GM21526 (cell line): ENCODE results near the gene TRIM36.
A peak's percentile ranks its signal among the peaks of the same experiment; 100 is the strongest.

ENCODE experiments used
- ATAC-seq: cut with Tn5 transposase; IDR thresholded peaks from one replicate; pipeline ENCODE4 v1.9.1; 2021; ENCODE audit warnings: moderate library complexity; ENCODE audit not compliant: unreplicated experiment, low FRiP score

Gene TRIM36, protein sequence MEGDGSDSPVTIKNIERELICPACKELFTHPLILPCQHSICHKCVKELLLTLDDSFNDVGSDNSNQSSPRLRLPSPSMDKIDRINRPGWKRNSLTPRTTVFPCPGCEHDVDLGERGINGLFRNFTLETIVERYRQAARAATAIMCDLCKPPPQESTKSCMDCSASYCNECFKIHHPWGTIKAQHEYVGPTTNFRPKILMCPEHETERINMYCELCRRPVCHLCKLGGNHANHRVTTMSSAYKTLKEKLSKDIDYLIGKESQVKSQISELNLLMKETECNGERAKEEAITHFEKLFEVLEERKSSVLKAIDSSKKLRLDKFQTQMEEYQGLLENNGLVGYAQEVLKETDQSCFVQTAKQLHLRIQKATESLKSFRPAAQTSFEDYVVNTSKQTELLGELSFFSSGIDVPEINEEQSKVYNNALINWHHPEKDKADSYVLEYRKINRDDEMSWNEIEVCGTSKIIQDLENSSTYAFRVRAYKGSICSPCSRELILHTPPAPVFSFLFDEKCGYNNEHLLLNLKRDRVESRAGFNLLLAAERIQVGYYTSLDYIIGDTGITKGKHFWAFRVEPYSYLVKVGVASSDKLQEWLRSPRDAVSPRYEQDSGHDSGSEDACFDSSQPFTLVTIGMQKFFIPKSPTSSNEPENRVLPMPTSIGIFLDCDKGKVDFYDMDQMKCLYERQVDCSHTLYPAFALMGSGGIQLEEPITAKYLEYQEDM

DNA sequence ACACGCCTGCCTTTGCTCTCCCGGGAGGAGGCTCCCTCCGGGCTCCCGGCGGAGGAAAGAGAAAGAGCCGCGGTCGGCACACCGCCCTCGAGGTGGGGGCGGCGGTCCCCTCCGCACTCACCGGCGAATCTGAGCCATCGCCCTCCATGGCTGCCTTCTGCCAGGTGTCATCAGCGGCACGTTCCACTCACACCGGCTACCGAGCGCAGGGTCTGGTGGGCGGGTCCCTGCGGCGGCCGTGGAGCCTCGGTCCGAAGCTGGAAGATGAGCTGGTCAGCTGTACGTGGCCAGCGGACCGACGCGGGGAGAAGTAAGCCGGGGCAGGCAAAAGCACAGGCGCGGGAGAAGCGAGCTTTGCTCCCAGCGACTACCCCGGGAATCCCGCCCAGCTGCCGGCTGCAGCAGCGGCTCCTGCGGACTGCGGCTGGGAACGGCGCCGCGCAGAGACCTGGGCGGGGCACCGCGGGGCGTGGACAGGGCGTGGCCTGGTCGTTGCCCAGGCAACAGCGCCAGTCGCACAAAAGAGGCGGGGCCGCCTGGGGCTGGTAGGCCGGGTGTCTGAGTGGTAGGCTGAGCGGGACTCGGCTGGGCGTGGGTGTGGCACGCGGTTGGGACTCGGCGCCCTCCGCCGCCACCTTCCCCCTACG, at the start of gene TRIM36:
TSS of gene TRIM36 (minus strand) at position 422 of the 647 bp plus-strand sequence. CDS start at position 148, 274 bp downstream.
- peak; percentile 99 for ATAC-seq

DNA sequence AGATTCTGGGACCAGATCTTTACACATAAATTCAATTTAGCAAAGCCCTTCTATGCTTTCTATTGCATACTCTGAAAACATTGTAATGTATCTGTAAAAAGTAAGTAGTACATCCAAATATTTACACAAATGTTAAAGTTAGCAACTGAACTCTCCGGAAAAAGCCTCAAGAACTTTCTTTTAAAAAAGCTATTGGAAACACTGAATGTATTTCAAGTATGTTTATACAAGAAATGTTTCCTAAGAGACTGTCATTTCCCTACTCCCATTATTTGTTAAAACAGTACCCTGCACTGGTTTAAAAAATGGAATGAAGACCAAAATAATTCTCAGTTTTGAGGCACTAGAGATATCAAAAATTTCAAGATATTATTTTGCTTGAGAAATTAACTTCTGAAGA, 44.8 kb upstream of the TRIM36 start:
- no peak for ATAC-seq

DNA sequence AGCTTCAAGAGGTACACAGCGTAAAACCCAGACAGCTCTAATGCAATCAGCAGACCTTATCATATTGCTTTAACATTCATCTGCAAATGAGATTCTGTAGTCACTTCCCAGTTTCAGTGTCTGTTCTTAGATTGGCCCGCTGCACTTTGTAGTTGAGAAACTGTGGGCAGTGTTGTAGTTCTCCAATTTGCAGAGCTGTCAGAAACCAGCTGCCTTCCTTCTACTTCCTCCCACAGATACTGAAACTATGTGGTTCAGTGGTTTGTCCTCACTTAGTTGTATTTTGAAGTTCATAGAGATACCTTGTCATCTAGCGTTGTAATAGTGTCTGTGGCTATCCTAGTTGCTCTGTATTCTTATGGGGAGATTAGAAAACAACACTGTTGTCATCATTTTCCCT, 39.6 kb upstream of the TRIM36 start:
- peak; percentile 100 for ATAC-seq

DNA sequence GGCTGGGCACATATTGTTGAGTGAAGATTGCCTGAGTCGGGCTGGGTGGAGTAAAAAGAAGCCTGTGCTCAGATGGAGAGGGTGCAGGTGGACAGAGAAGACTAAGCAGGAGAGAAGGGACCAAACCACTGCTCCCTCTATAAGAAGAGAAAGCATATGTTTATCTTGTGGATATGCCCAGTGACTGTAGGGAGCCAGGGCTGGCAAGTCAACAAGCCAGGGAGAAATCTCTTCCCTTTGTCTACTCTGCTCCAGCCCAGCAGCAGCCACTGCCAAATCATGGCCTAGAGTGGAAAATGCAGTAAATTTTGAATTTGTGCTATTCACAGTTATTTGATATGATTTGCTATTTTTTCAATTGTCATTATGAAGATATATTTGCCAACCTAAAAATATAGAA, 33.2 kb upstream of the TRIM36 start:
- ATAC-seq: no peak

DNA sequence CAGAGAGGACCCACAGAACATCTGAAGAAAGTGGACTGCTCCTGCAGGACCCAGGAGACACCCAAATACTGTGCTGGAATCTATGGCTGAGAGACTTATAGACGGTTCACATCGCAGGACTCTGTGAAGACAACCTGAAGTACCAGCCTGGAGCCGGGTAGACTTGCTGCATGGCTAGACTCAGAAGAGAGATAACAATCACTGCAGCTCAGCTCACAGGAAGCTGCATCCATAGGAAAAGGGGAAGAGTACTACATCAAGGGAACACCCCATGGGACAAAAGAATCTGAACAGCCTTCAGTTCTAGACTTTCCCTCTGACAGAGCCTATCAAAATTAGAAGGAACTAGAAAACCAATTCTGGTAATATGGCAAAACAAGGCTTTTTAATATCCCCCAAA, 26.5 kb upstream of the TRIM36 start:
- no peak for ATAC-seq

DNA sequence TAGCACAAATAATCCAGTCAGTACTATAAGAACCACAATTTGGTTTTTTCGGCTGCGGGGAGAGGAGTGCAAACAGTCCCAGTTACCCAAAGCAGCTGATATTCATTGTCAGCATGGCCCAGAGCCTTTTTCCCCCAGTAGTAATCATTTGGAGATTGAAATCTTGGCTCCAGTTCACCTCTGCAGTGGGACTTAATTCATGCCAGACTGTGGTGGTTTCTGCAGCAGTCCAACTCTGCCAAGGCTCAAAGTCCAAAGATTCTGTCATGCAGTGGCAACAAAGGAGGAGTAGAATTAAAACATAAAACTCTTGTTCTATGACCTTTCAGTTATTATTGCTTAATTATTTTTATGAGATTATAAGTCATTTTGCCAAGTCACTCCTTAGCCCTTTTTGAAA, 25.0 kb upstream of the TRIM36 start:
- no peak for ATAC-seq

DNA sequence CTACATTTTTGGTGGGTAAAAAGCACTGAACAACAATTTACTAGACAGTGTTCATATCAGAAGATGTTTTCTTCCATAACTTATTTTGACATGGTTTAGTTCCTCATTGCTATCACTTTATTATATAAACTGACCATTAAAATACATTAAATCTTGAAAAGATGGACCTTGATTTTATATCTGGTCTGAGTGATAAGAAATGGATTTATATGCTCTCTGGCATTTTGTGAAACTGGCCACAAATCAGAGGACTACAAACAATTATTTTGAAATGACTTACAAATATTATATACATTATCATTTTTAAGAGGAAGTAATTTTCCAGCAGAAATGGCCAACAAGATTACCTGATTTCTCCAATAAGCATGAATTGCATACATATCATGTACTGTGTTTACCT, 23.6 kb upstream of the TRIM36 start:
- ATAC-seq: no peak

DNA sequence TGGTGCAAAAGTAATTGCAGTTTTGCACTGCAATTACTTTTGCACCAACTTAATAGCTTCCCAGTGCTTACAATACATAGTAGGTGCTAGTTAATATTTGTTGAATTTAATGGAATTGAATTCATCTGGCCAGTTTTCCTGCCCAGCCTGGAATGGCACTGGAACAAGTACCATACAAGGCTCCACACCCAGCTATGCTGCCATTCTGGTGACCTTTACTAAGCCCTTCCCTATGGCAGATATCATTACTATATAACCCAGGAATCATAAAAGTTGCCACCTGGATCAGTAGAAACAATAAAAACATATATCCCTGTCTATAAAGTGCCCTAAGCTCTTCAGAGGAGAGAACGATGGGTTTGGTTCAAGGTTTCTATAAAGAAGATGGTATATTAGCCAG, 22.4 kb upstream of the TRIM36 start:
- ATAC-seq: no peak

DNA sequence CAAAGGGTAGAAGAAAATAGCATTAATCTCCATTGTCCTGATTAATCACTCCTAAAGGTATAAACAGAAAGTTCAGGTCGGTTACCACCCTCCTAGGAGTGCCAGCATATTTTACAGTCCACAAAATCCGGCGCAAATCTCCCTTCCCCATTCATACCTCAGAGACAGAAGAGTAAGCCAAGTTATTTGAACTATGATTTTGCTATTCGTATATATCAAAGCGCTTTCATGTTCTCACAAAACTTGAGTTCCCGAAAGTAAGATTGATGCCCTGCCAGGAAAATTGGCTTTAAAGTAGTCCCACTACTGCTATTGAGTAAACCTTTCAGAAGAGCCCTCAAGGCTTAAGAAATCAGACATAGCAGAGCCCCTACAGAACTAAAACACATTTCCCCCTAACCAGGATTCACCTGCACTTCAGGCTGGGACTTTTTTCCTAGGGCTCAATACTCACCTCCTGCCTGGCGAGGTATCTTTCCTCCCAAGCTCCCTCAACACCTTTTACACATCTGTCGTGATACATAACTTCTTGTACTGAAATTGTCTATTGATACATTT, 21.8 kb upstream of the TRIM36 start:
- ATAC-seq: no peak

DNA sequence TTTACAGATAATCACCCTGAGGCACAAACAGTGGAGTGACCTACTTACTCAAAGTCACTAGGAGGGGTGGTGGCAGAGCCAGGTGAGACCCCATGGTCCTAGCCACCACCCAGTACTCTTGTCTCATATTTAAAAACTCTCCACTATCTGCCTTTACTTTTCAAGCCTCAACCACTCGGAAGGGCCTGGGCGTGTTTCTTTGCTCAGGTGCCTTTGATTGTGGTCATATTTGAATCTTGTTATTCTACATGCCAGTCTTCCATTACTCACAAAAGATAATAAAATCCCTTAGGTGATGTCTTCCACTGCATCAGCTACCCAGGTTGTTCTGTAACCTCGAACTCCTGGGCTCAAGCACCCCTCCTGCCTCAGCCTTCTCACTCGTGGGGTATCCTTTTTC, 20.7 kb upstream of the TRIM36 start:
- ATAC-seq: no peak

DNA sequence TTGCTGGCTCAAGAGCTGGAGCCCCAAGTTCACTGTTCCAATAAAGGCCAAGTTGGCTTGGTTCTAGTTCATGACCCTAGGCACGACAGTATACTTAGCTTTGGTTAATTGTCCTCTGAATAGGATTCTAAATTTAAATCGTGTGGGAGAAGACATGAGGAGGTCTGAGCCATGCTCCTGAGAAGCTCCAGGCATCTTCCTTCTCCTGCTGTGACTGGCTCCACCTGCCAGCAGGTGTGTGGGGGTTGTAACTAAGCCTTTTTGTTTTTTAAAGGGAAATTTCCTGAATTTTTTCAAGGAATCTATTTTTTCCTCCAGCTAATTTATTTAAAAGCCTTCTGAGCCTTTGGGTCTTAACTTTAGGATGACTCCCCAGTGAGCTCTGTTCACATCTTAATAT, 20.2 kb upstream of the TRIM36 start:
- no peak for ATAC-seq

DNA sequence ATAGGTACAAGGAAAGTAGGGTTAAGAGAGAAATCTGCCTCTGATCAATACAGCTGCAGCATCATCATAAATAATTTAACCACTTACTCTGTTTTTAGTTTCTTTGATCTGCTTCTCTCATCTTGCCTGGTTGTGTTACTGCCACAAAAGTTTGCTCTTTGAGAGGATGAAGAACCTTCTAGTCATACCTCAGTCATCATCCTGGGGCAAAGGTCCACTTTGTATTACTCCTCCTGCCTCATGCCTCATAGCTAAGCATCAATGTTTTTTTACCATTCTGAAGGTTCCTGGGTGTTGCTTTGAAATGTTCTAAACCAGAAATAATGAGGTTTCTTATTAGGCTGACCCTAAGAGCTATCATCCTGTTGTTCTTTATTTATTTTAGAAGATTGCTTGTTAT, 17.1 kb upstream of the TRIM36 start:
- no peak for ATAC-seq

DNA sequence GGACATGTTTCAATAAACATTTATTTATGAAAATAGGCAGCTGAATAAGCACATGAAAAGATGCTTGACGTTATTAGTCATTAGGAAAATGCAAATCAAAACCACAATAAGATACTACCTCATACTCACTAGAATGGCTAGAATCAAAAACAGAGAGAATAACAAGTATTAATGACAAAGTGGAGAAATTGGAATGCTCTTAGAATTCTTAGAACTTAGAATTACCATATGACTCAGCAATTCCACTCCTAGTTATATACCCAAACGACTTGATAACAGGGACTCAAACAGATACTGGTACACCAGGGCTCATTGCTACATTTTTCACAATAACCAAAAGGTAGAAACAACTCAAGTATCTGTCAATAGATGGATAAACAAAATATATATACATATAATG, 15.1 kb upstream of the TRIM36 start:
- no peak for ATAC-seq

DNA sequence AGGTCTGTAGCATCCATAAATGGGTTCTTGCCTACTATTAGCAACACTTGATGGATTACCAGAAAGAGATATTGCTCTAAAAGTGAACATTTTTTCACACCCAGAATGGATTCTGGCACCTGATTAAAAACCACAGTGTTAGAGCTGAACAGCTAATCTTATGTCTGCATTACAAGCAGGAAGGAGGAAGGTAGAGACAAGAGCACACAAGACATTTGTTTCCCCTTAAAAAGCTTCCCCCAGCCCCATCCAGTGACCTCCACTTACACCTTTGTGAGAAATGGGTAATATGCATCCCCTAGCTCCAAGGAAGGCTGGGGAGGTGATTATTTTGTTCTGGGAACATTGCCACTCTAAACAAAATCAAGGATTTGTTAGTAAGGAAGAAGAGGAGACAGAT, 12.0 kb upstream of the TRIM36 start:
- no peak for ATAC-seq

DNA sequence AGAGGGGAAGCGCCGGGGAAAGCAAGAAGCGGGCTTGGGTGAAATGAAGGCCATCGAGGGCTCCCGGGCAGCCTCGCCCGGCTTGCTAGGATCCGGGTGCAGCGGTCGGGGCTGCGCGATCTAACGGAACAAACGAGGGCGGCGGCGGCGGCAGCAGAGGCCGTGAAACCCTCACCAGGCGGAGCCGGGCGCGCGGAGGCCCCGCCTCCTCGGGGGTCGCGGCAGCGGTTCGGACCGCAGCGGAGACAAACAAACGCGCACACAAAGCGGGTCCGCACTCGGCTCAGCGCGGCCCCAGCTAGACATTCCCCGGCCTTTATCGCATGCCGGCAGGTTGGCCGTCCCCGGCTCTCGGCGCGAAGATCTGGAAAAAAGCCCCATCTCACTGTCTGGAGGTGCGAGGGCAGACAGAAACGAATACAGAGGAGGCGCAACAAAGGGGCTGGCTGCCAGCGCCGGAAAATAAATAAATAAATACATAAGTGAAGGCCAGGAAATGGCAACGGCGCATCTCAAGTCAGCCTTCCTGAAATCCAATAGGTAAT, 10.5 kb upstream of the TRIM36 start:
- peak; percentile 69 for ATAC-seq

DNA sequence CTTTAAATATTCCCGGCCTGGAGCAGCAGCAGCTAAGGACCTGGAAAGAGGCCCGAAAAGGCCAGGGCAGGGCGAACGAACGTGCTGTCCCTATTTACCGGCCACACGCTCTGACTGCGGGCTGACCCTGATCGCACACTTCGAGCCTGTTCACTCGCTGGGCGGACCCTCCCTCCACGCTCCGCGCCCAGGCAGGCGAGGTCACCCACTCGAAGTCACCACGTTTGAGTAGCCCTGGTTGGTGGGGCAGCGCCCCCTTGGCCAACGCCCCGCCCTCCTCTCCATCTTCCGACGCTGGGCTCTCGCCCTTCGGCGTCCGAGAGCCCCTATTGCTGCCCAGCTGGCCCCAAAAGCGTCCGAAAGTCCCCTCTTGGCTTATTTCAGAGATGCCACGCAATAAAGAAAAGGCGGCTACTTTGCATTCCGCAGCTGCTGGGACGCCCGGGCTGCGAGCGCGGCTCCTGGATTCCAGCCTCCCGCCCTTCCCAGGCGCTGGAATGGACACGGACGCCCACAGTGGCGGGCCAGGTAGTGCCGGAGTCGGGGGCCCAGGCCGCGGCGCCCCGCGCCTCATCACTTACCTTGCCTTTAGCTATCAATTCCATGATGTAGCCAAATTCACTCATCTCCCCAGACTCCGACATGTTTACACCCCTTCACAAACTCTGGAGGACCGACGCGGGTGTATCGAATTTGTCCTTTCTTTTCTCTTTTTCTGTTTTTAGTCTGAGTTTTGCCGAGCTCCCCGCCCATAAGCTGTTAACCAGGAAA, 9.9 kb upstream of the TRIM36 start:
- ATAC-seq: peak; percentile 29

DNA sequence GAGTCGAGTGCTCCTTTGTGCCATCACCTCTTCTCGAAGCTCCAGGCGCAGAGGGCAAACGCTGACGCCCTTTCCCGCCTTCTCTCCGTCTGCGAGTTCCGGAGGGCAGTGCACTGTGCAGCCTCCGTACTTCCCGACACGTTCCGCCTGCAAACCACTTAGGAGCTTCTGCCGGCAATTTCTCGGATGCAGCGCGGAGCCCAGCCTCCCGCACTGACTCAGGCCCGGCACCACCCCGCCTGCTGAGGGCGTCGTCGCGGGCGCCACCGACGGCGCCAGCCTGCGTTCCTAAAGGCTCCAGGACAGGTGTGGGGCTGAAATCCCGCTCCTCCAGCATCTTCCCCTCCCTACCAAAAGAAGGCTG, 9.3 kb upstream of the TRIM36 start:
- no peak for ATAC-seq

DNA sequence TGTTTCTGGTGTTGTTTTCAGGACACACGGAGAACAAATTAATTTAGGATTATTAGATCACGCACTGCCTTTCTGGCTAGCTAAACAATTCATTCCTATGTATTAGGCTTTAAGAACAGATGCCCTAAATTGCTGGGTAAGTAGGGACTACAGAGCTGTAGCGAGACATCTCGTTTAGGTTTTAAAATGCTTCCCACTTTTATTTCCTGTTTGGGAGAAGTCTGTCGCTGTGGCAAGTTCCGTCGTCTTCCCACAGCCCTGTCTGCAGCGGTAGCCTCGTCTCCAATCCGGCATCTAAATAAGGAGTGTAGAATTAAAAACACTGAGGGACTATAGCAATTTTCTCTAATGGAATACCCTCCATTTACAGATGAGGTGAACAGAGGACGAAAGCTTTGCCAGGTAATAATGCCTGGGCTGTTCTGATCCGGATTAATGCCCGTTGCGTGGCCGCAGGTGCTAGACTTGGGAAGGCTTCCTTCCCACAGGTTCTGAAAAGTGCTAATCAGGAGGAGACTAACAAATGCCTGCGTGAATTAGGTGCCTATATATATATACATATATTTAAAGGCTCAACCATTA, 1.3 kb upstream of the TRIM36 start:
- ATAC-seq: no peak

DNA sequence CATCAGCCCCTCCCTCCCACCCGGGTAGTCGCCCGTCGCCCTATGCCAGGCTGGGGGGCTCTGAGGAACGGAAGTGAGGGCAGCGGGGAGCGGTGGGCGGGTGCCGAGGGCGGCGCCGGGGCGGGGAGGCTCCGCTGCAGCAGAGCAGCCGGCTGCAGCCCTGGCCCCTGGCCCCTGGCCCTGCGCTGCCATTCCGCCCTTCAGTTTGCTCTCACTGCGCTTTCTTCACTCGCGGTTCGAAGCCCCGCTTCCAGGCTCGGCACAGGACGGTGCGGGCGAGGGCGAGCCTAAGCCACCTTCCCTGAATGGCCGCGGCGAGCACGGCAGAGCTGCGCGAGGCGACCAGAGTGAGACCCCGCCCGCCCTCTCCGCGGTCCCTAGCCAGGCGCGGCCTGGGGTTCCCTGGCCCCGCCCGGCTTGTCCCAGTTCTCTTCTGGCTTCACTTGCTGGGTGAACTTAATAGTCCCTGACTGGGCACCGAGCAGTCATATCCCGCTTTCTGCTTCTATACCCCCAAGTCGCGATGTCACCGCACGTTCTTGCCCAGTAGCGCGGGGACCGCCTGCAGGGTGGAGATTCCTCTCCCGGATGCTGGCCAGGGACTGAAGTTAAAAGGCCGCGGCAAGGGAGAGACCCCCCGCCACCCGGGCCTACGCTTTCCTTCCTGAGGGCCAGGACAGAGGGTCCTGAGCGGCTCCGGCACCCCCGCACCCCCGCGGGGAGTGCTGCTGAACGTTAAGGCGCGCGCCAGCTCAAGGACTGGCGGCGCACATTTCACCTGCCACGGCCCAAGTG, 623 bp upstream of the TRIM36 start:
- peak; percentile 46 for ATAC-seq
